GM19025 (cell line): Measurements from ENCODE around the gene NAP1L1.
A peak's percentile ranks its signal among the peaks of the same experiment; 100 is the strongest.

ENCODE experiments used
- ATAC-seq: cut with Tn5 transposase; IDR thresholded peaks from one replicate; pipeline ENCODE4 v1.9.1; 2021; ENCODE audit warnings: mild to moderate bottlenecking, low read depth, moderate library complexity; ENCODE audit not compliant: unreplicated experiment

Gene NAP1L1

GRCh38 chr12:76084863-76085519, 506 bp upstream of the NAP1L1 start:
- ATAC-seq: peak; percentile 54

- ATAC-seq: no peak
Measured at GRCh38 chr12:76083246-76083903, 1.1 kb downstream of the NAP1L1 start.

GRCh38 chr12:76081909-76082308, 2.6 kb downstream of the NAP1L1 start:
- ATAC-seq: no peak

- no peak for ATAC-seq
Measured at GRCh38 chr12:76080729-76081415, 3.6 kb downstream of the NAP1L1 start.

GRCh38 chr12:76080017-76080728, 4.3 kb downstream of the NAP1L1 start:
- no peak for ATAC-seq

- no peak for ATAC-seq
Measured at GRCh38 chr12:76078748-76079147, 5.7 kb downstream of the NAP1L1 start.

- ATAC-seq: no peak
Measured at GRCh38 chr12:76075448-76075847, 9.0 kb downstream of the NAP1L1 start.

- ATAC-seq: no peak
Measured at GRCh38 chr12:76074701-76075336, 9.7 kb downstream of the NAP1L1 start.

- ATAC-seq: no peak
Measured at GRCh38 chr12:76073561-76073960, 10.9 kb downstream of the NAP1L1 start.

GRCh38 chr12:76072568-76072967, 11.9 kb downstream of the NAP1L1 start:
- ATAC-seq: no peak

- ATAC-seq: no peak
Measured at GRCh38 chr12:76069339-76069738, 15.1 kb downstream of the NAP1L1 start.

- no peak for ATAC-seq
Measured at GRCh38 chr12:76065917-76066316, 18.6 kb downstream of the NAP1L1 start.

- no peak for ATAC-seq
Measured at GRCh38 chr12:76064904-76065303, 19.6 kb downstream of the NAP1L1 start.

GRCh38 chr12:76060111-76060510, 24.4 kb downstream of the NAP1L1 start:
- ATAC-seq: no peak

GRCh38 chr12:76057326-76057725, 27.2 kb downstream of the NAP1L1 start:
- ATAC-seq: no peak

- ATAC-seq: no peak
Measured at GRCh38 chr12:76055393-76055792, 29.1 kb downstream of the NAP1L1 start.

- no peak for ATAC-seq
Measured at GRCh38 chr12:76049575-76050251, 34.8 kb downstream of the NAP1L1 start.

- ATAC-seq: no peak
Measured at GRCh38 chr12:76047742-76048141, 36.7 kb downstream of the NAP1L1 start.

- no peak for ATAC-seq
Measured at GRCh38 chr12:76047060-76047459, 37.4 kb downstream of the NAP1L1 start.

GRCh38 chr12:76043377-76043776, 41.1 kb downstream of the NAP1L1 start:
- no peak for ATAC-seq
